ENCODE results near the gene TANC1. TPM values are rescaled to one million over a fixed set of nuclear protein-coding genes. Genes with fewer than 3 reads are reported as not detected.
A peak's percentile ranks its signal among the peaks of the same experiment; 100 is the strongest.

TANC1 gene
- total and polyA plus RNA-seq, 2 donors (not counting 3 experiments of a cell fraction or from before 2014, with no cell fraction given), result 58.9 to 99.4 TPM

DNA sequence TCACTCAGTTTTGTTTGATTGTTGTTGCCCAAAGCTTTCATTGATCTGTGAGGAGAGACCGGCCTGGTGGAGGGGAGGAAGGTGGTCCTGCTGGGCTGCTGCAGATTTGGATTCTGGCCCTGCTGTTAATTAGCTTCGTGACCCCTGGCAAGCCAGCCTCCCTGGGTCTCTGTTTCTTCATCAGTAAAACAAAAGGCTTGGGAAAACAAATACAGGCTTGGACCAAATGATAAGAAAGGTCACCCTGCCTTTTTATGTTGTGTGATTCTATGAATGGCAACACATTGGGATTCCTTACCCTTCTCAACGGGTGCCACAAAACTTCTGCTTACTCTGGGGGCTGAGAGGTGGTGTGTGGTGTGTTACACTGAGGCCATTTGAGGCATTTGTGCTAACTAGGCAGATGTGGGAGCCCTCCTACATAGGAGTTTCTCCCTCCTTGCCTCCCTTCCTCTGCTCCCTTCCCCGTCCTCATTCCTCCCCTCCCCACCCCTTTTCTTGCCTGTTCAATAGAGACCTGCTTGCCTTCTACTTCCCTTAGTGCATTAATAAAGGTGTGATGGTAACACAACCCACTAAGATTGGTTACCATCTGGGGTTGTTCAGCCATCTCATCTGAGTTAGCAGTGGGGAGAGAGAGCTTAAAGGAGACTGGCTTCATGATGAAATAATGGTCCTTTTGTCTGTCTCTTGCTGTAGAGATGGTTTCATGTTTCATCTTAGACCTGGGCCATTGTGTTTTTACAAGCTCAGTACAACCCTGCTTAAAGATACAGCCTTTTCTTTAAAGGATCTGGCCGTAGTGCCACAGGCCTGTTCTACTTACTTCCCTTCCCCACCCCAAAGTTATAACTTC, 96.2 kb downstream of the TANC1 start:
- peak; percentile 59 for FAIRE-seq
- Histone ChIP-seq H3K4me3 (replicated peaks in 1 of 3; ENCODE audit: insufficient read depth in 1 of 3, low read depth in 1 of 3, low read length in 3 of 3) (no peak overlapping the region), H3K9me1 (replicated peaks; ENCODE audit: control insufficient read depth, extremely low read depth, insufficient read depth, low read length) (no peaks in the 10 kb centered on the region), H3K9me3 (replicated peaks; ENCODE audit: control insufficient read depth, insufficient read depth, low read length) (no peaks in the 10 kb centered on the region), H3K27me3 (ENCODE audit: control insufficient read depth in 2 of 2, insufficient read depth in 2 of 2, low read length in 2 of 2) (no peaks in the 10 kb centered on the region), H3K36me3 (ENCODE audit: control insufficient read depth in 2 of 2, extremely low read depth in 1 of 2, insufficient read depth in 2 of 2, low read length in 2 of 2) (peaks cover 1 to 8% of the 10 kb centered on the region in 2 experiments), H4K20me1 (replicated peaks; ENCODE audit: control insufficient read depth, extremely low read depth, insufficient read depth, low read length) (no peaks in the 10 kb centered on the region), H3K27ac (ENCODE audit: insufficient read depth, low read depth, low read length) (peak overlapping the region; percentile 54), H2AFZ (ENCODE audit: low read depth, low read length) (no peak overlapping the region), H3K9ac (replicated peaks; ENCODE audit: extremely low read depth, insufficient read depth, low read length) (peak overlapping the region; percentile 1), H3K79me2 (ENCODE audit: control insufficient read depth, insufficient read depth, low read length) (peaks cover 32% of the 10 kb centered on the region), H3K4me2 (ENCODE audit: insufficient read depth, low read length) (peak overlapping the region; percentile 16), H3K4me1 (ENCODE audit: control insufficient read depth, extremely low read depth, insufficient read depth, low read length) (peaks cover 42% of the 10 kb centered on the region)
- intact Hi-C loops (cut with micrococcal nuclease) (loop anchor here (1.0 to 5.0 kb wide), 3 partner anchors 11 to 66 kb away; no protein-coding TSS in a partner anchor), dilution Hi-C loops (cut with MboI; ENCODE audit: extremely low pct_ligation_motif_present, low sequenced_read_pairs) (no loop called here)
- TF ChIP-seq POLR2AphosphoS5 (IDR thresholded peaks at IDR 0.05; ENCODE audit: insufficient read depth, low read depth, low read length), result no peak
- TF ChIP-seq POLR2A (IDR thresholded peaks at IDR 0.05; ENCODE audit: low read depth, low read length), result peak; percentile 26
- BruUV-seq (replicated peaks), result no TSS peak
- POLR2A ChIA-PET, result interaction anchor here (0.8 kb wide), 1 partner anchor 11 kb away, joined by 3 read pairs; no protein-coding TSS in a partner anchor
- DNase-seq (ENCODE audit: low read depth, low spot score), result peak; percentile 94
- CTCF ChIA-PET, result interaction anchor here (0.9 to 4.1 kb wide), 9 partner anchors 9 to 54 kb away, joined by 3 to 23 read pairs (median 4); no protein-coding TSS in a partner anchor

DNA sequence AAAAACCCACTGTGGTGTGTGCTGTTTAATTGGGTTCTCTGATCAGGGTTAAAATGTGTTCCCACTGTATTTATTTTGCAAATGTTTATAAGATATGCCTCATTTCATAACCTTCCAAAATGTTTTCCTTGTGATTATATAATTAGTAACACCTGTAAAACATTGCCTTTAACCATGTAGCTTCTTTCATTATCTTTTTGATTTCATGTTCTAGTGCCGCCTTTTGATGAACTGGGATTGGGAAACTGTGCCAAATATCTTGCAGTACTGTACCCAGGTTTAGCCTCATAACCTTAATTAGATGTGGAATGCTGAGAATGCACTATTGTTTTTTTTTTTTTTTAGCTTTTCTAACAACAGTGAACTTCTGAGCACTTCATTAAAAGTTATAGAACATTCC, 96.9 kb downstream of the TANC1 start:
- H3K9me3 ChIP-seq (replicated peaks; ENCODE audit: control insufficient read depth, insufficient read depth, low read length), result no peaks in the 10 kb centered on the region
- H3K36me3 ChIP-seq (ENCODE audit: control insufficient read depth in 2 of 2, extremely low read depth in 1 of 2, insufficient read depth in 2 of 2, low read length in 2 of 2), result peaks cover 1 to 8% of the 10 kb centered on the region in 2 experiments
- H4K20me1 ChIP-seq (replicated peaks; ENCODE audit: control insufficient read depth, extremely low read depth, insufficient read depth, low read length), result no peaks in the 10 kb centered on the region
- no peak overlapping the region for H3K4me3 ChIP-seq (replicated peaks in 1 of 3; ENCODE audit: insufficient read depth in 1 of 3, low read depth in 1 of 3, low read length in 3 of 3)
- CTCF ChIA-PET, result interaction anchor here (0.8 to 4.1 kb wide), 8 partner anchors 10 to 53 kb away, joined by 3 to 23 read pairs (median 4); no protein-coding TSS in a partner anchor
- BruUV-seq (replicated peaks), result no TSS peak
- no peak for DNase-seq (ENCODE audit: low read depth, low spot score)
- no peaks in the 10 kb centered on the region for H3K27me3 ChIP-seq (ENCODE audit: control insufficient read depth in 2 of 2, insufficient read depth in 2 of 2, low read length in 2 of 2)
- H3K79me2 ChIP-seq (ENCODE audit: control insufficient read depth, insufficient read depth, low read length), result peaks cover 29% of the 10 kb centered on the region
- H3K9me1 ChIP-seq (replicated peaks; ENCODE audit: control insufficient read depth, extremely low read depth, insufficient read depth, low read length), result no peaks in the 10 kb centered on the region
- no peak for FAIRE-seq
- intact Hi-C loops (cut with micrococcal nuclease) (loop anchor here (2.0 to 5.0 kb wide), 2 partner anchors 33 to 67 kb away; no protein-coding TSS in a partner anchor), dilution Hi-C loops (cut with MboI; ENCODE audit: extremely low pct_ligation_motif_present, low sequenced_read_pairs) (no loop called here)
- no peak overlapping the region for H3K9ac ChIP-seq (replicated peaks; ENCODE audit: extremely low read depth, insufficient read depth, low read length)
- POLR2A ChIA-PET, result no interaction called here
- H3K4me1 ChIP-seq (ENCODE audit: control insufficient read depth, extremely low read depth, insufficient read depth, low read length), result peaks cover 46% of the 10 kb centered on the region
- no peak for TF ChIP-seq EZH2 (IDR thresholded peaks at IDR 0.05; ENCODE audit: borderline replicate concordance, low read depth, low read length, severe bottlenecking)
- TF ChIP-seq CTCF (IDR thresholded peaks at IDR 0.05; ENCODE audit: extremely low read depth in 1 of 2, insufficient read depth in 1 of 2, low read depth in 1 of 2, low read length in 2 of 2), result no peak
- no peak for TF ChIP-seq GATA2 (IDR thresholded peaks at IDR 0.05; ENCODE audit: insufficient read depth, insufficient read length, low read depth, low read length)
- peak overlapping the region; percentile 54 for H3K27ac ChIP-seq (ENCODE audit: insufficient read depth, low read depth, low read length)
- H2AFZ ChIP-seq (ENCODE audit: low read depth, low read length), result no peak overlapping the region
- peak overlapping the region; percentile 16 for H3K4me2 ChIP-seq (ENCODE audit: insufficient read depth, low read length)
